22Rv1 (cell line): ENCODE data around the gene LCOR.

ENCODE experiments used
- CTCF ChIP-seq: fragments of 450-650 bp; IDR thresholded peaks from 2 replicates; pipeline ENCODE4 v1.5.1; 2017; ENCODE audit warnings: mild to moderate bottlenecking
- ZFX ChIP-seq: fragments of 450-650 bp; IDR thresholded peaks from 2 replicates; pipeline ENCODE4 v1.6.1; 2017; ENCODE audit warnings: antibody characterized with exemption, borderline replicate concordance

- no peak for TF ChIP-seq CTCF
- TF ChIP-seq ZFX, result no peak
Observed at GRCh38 chr10:96833220-96834001, 1.3 kb downstream of the LCOR start.
